GM19351 (cell line): ENCODE results near the gene ANKRD36C.
"Not testable (repeated sequence)": the region's sequence is repeated elsewhere in the genome, so short reads cannot be mapped to it uniquely, and the experiment has no call there.

ENCODE experiments used
- ATAC-seq: cut with Tn5 transposase; IDR thresholded peaks from one replicate; pipeline ENCODE4 v1.9.1; 2021; ENCODE audit warnings: mild to moderate bottlenecking, moderate library complexity; ENCODE audit not compliant: unreplicated experiment

Gene ANKRD36C

DNA sequence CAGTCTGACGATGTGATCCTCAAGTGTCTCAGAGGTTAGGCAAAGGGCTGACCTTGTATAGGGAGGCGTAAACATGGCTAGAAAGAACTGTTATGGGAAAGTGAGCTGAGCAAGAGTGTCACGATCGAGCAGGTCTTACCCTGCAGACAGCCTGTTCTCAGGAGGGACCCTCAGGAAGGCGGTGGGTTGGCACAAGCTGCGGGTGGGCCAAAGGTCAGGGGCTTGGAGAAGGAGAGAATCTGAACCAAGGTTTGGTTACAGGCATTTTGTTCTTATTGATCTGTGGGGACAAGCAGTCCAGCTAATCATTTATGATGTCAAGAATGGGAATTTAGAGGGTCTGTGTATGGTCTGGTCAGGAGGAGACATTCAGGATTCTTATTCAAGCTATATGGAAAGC is 16.4 kb upstream of the ANKRD36C start:
- not testable (repeated sequence) for ATAC-seq

DNA sequence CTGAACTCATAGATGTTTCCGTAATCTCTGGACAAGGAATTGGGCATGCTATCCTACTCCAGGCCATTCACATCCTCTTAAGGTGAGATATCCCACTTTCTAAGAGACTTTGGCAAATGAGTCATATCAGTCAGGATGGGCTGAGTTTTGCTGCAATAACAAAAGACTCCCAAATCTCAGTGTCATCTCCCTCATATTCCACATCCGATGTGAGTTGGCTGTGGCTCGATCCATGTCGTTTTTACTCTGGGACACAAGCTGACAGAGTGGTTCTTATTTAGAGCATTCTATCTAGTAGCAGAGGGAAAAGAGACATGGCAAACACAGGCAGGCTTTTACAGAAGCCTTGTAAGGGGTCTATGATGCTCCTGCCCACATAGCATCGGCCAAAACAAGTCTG is 14.6 kb upstream of the ANKRD36C start:
- not testable (repeated sequence) for ATAC-seq

- not testable (repeated sequence) for ATAC-seq
Measured at GRCh38 chr2:95992520-95993272, 1.1 kb upstream of the ANKRD36C start.

GRCh38 chr2:95992102-95992501 is 478 bp upstream of the ANKRD36C start:
- ATAC-seq = peak; percentile 42

GRCh38 chr2:95990884-95991283 is 740 bp downstream of the ANKRD36C start:
- ATAC-seq = not testable (repeated sequence)

DNA sequence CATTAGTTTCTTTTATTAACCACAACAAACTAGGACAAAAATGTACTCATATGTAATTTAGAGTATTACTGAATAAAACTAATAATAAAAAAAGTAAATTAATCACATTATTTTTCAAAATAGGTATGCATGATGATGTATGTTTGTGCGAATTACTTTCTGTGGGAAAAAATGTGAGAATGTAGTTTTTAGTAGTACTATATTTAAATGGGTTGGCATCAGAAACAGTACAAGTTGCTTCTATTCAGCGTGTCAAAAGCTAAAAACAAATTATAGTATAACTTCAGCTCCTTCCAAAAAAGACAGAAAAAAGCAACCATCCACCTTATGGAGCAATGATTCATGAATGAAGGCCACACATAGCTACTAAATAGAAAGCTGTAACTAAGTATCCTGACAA is 40.0 kb downstream of the ANKRD36C start:
- ATAC-seq = not testable (repeated sequence)

DNA sequence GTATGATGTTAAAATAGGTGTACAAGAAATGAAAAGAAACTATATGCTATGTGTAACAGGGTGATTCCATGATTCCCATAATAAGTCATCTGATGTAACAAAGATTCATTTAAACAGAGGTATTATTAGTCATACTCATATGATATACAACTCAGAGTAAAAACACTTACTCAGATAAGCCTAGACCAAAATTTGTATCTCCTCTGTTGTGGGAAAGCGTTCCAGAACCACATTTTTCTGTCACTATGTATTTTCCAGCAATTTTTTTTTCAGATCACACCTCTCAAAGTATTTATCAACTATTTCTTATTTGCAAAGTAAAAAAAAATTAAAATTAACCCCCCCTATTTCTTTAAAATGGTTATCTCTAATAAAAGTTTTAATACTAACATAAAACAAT is 43.6 kb downstream of the ANKRD36C start:
- ATAC-seq = not testable (repeated sequence)

GRCh38 chr2:95939947-95940346 is 51.7 kb downstream of the ANKRD36C start:
- ATAC-seq = not testable (repeated sequence)

- ATAC-seq = not testable (repeated sequence)
Measured at GRCh38 chr2:95930740-95931139, 60.9 kb downstream of the ANKRD36C start.

DNA sequence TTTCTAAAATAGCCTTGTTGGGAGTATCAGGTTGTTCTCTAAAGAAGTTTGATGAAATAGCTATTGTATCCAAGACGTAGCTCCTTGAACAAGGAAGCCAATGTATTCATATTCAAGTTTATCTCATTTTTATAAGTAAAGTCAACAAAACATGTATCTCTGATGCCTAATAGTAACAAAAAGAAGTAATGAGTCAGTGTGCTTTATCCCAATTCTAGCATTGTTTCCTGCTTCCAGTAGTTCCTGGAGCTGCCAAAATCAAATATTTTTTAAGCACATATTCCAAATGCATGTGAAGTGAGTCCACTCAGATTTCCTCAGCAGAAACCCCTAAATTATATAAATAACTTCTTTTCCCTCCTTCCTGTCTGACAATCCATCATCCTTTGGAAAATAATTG is 74.6 kb downstream of the ANKRD36C start:
- ATAC-seq = not testable (repeated sequence)

DNA sequence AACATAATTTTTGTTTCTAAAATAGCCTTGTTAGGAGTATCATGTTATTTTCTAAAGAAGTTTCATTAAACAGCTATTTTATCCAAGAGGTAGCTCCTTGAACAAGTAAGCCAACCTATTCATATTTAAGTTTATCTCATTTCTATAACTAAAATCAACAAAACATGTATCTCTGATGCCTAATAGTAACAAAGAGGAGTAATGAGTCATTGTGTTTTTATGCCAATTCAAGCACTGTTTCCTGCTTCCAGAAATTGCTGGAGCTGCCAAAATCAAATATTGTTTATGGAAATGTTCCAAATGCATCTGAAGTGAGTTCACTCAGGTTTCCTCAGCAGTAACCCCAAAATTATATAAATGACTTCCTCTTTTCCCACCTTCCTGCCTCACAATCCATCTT is 76.5 kb downstream of the ANKRD36C start:
- not testable (repeated sequence) for ATAC-seq

DNA sequence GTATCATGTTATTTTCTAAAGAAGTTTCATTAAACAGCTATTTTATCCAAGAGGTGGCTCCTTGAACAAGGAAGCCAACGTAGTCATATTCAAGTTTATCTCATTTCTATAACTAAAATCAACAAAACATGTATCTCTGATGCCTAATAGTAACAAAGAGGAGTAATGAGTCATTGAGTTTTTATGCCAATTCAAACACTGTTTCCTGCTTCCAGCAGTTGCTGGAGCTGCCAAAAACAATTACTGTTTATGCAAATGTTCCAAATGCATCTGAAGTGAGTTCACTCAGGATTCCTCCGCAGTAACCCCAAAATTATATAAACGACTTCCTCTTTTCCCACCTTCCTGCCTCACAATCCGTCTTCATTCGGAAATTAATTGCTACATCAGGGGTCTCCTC is 80.2 kb downstream of the ANKRD36C start:
- ATAC-seq = not testable (repeated sequence)

DNA sequence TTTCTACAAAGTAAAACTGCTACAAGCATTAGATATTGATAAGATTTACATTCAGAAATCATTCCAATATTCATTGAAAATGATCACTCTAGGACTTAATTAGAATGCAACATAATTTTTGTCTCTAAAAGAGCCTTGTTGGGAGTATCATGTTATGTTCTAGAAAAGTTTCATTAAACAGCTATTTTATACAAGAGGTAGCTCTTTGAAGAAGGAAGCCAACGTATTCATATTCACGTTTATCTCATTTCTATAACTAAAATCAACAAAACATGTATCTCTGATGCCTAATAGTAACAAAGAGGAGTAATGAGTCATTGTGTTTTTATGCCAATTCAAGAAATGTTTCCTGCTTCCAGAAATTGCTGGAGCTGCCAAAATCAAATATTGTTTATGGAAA is 97.2 kb downstream of the ANKRD36C start:
- ATAC-seq = not testable (repeated sequence)

DNA sequence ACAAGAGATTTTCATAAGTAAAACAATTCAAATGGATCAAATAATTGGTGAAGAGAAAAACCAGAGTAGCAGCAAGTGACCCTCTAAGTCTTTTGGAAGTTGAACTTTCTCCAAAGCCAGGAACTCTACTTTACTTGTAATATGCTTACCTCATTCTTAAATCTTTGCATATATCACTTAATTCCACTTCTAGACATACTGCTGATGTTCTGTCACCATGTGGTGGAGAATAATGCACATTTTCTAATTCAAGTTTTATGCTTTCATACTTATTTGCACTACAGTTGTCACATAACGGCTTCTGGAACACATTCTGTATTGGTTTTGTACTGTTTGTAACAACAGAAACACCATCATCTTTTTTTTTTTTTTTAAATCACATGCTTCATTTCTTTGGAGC is 123.7 kb downstream of the ANKRD36C start:
- ATAC-seq = not testable (repeated sequence)

GRCh38 chr2:95867047-95867677 is 124.5 kb downstream of the ANKRD36C start:
- ATAC-seq = not testable (repeated sequence)

GRCh38 chr2:95862121-95862520 is 129.5 kb downstream of the ANKRD36C start:
- ATAC-seq = not testable (repeated sequence)

DNA sequence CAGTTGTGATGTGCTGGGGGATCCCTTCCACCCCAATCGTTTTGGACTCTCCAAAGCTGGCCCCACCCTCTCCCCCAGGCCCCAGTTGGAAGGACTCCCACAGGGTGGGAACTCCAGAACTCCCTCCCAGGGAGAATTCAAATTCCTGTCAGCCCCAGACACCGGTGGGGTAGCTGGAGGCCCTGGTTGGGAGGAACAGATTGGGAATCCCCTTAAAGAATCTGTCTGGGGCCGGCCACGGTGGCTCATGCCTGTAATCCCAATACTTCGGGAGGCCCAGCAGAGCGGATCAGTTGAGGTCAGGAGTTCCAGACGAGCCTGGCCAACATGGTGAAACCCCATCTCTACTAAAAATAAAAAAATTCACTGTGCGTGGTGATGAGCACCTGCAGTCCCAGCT is 155.5 kb downstream of the ANKRD36C start:
- ATAC-seq = no peak

DNA sequence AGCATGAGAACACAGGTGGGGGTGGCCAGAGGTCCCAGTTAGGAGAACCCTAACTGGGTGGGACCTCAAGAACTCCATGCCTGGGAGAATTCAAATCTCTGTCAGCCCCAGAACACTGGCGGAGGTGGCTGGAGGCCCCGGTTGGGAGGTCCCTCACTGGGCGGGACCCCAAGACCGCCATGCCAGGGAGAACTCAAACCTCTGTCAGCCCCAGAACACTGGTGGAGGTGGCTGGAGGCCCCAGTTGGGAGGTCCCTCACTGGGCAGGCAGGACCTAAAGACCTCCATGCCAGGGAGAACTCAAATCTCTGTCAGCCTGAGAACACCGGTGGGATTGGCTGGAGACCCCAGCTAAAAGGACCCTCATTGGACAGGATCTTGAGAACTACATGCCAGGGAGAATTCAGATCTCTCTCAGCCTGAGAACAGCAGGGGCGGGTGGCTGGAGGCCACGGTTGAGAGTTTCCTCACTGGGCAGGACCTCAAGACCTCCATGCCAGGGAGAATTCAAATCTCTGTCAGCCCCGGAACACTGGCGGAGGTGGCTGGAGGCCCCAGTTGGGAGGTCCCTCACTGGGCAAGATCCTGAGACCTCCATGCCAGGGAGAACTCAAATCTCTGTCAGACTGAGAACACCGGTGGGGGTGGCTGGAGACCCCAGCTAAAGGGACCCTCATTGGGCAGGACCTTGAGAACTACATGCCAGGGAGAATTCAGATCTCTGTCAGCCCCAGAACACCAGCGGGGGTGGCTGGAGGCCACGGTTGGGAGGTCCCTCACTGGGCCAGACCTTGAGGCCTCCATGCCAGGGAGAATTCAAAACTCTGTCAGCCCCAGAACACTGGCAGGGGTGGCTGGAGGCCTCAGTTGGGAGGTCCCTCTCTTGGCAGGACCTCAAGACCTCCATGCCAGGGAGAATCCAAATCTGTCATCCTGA is 157.3 kb downstream of the ANKRD36C start:
- ATAC-seq = not testable (repeated sequence)

DNA sequence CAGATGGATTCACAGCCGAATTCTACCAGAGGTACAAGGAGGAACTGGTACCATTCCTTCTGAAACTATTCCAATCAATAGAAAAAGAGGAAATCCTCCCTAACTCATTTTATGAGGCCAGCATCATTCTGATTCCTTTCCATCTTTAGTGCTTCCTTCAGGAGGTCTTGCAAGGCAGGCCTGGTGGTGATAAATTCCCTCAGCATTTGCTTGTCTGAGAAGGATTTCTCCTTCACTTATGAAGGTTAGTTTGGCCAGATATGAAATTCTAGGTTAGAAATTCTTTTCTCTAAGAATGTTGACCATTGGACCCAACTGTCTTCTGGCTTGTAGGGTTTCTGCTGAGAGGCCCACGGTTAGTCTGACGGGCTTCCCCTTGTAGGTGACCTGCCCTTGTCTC is 167.4 kb downstream of the ANKRD36C start:
- not testable (repeated sequence) for ATAC-seq

DNA sequence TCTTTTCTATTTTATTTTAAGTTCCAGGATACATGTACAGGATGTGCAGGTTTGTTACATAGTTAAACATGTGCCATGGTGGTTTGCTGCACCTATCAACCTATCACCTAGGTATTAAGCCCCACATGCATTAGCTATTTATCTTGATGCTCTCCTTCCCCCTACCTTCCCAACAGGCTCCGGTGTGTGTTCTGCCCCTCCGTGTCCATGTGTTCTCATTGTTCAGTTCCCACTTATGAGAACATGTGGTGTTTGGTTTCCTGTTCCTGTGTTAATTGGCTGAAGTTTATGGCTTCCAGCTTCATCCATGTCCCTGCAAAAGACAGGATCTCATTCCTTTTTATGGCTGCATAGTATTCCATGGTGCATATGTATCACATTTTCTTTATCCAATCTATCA is 174.1 kb downstream of the ANKRD36C start:
- not testable (repeated sequence) for ATAC-seq

- ATAC-seq = not testable (repeated sequence)
Measured at GRCh38 chr2:95813311-95813710, 178.3 kb downstream of the ANKRD36C start.
